ENCODE measurements around the gene PRUNE1. TPM values are rescaled to one million over a fixed set of nuclear protein-coding genes. Genes with fewer than 3 reads are reported as not detected.

PRUNE1 gene
- polyA plus RNA-seq, 2 of the 4 experiments (the other 2 are of a cell fraction), result 11.9 to 27.5 TPM

DNA sequence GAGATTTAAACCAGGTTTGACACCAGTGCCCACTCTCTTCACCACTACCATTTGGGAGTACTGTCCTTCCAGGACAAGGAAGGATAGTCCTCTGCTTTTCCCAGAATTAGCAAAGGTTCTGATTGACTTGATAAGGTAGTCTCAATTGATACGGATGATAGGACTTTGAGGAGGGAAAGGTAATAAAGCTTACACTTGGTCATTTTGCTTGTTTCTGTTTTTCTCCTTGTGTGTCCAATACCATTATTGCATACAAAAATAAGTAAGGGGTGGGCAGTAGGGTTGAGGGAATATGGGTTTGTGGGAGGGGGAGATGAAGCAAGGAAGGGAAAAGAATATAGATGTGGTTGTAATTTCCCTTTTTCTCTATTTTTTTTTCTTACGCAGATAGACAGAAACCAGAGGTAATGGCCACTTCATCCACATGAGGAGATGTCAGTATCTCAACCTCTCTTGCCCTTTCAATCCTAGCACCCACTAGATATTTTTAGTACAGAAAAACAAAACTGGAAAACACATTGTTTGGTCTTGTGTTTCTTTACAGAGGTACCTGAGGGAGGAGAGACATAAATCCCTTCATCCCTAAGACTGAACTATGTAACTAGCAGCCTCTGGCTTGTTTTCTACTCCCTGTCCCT lies 41.9 kb downstream of the PRUNE1 start:
- 96% methylated on average over 2 of the region's 2 CpGs for WGBS (ENCODE audit: missing lambda C conversion rate)
- Histone ChIP-seq H3K4me3 (no peak overlapping the region), H3K9me3 (no peaks in the 10 kb centered on the region), H3K4me1 (peaks cover 16% of the 10 kb centered on the region), H3K4me2 (peak overlapping the region; percentile 95), H3K27ac (no peak overlapping the region)
- FAIRE-seq (no peak), ATAC-seq (no peak), DNase-seq (ENCODE audit: low read depth in 1 of 2, low spot score in 1 of 2) (no peak)
- CTCF ChIA-PET, result interaction anchor here (0.8 to 7.8 kb wide), 7 partner anchors 8 to 55 kb away, joined by 4 to 62 read pairs (median 7); partner anchors contain the start of genes CDC42SE1, GABPB2, MINDY1 and MLLT11
- POLR2A ChIA-PET, result interaction anchor here (1.0 to 1.5 kb wide), 3 partner anchors 9 to 12 kb away, joined by 4 to 6 read pairs (median 5); partner anchors contain the start of genes CDC42SE1 and MLLT11
- TF ChIP-seq, protein P1, sequence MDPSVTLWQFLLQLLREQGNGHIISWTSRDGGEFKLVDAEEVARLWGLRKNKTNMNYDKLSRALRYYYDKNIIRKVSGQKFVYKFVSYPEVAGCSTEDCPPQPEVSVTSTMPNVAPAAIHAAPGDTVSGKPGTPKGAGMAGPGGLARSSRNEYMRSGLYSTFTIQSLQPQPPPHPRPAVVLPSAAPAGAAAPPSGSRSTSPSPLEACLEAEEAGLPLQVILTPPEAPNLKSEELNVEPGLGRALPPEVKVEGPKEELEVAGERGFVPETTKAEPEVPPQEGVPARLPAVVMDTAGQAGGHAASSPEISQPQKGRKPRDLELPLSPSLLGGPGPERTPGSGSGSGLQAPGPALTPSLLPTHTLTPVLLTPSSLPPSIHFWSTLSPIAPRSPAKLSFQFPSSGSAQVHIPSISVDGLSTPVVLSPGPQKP (IDR thresholded peaks at IDR 0.05; ENCODE audit: low read depth, low read length), result no peak
- TF ChIP-seq EP300 (IDR thresholded peaks at IDR 0.05) (no peak), JUN (IDR thresholded peaks at IDR 0.05) (0 out of 5 replicates have a peak, but pooled peaks of 1 of the 2 experiments have one; percentile 6)

DNA sequence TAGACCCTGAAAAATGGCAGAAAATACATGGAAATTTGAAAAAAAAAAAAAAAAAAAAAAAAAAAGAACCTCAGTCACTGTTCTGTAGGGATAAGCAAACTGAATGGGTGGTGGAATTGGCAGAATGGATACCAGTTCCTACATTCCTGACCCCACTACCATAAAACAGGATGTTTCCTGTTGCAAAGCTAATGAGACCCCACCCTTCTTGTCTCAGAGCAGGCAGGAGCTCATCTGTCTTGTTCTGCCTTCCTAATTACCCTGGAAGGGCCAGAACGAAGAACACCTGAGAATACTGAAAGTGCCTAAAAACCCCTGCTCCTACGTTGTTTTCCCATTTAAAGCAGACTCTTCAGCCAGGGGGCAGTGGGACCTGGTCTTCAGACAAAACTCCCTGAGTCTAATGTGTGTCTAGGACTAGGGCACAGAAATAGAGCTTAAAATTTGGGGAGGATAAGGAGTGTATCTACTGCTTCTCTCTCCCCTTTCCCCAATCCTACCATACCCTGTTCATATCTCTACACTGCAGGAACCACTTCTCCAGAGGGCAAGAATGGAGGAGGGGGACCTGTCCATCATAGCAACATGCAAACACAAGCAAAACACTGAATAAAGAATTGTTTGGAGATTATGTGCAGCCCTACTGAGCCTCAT lies 43.2 kb downstream of the PRUNE1 start:
- 84% methylated on average over 2 of the region's 2 CpGs for WGBS (ENCODE audit: missing lambda C conversion rate)
- TF ChIP-seq SREBF2 (IDR thresholded peaks at IDR 0.05), result no peak
- no peak overlapping the region for H3K4me3 ChIP-seq
- peaks cover 27% of the 10 kb centered on the region for H3K4me1 ChIP-seq
- POLR2A ChIA-PET, result interaction anchor here (0.6 to 1.2 kb wide), 3 partner anchors 8 to 20 kb away, joined by 4 to 7 read pairs (median 4); partner anchors contain the start of genes CDC42SE1 and MLLT11
- ATAC-seq (no peak), FAIRE-seq (no peak), DNase-seq (ENCODE audit: low read depth in 1 of 2, low spot score in 1 of 2) (no peak)
- H3K4me2 ChIP-seq, result no peak overlapping the region
- CTCF ChIA-PET, result interaction anchor here (0.6 to 7.8 kb wide), 5 partner anchors 11 to 120 kb away, joined by 3 to 62 read pairs (median 3); partner anchors contain the start of gene GABPB2
- H3K9me3 ChIP-seq, result no peaks in the 10 kb centered on the region
- no peak overlapping the region for H3K27ac ChIP-seq

DNA sequence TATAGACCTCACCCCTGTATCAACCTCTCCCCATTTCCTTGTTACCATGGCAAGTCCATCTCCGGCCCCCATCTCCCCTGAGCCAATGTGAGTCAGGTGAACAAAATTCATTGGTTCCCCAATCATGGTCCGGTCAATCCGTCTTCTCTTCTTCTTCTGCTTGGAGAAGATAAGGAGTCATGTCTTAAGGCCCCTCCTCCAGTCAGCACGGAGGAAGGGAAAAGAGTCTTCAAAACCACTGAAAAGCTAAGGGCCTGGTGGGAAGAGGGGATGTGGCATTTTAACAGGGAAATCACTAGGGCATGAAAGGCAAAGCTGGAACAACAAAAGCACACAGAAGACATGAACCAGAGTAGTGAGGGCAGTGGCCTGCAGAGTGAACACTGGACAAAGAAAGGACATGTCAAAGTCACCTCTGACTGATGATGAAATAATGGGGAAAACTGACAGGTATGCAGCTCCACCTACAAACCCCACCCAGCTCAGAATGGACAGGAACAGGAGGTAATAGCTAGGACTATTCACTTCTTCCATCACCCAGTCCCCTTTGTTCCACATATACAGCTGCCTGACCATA lies 46.8 kb downstream of the PRUNE1 start:
- Histone ChIP-seq H3K4me1 (peaks cover 31% of the 10 kb centered on the region), H3K4me3 (no peak overlapping the region), H3K4me2 (no peak overlapping the region), H3K27ac (no peak overlapping the region), H3K9me3 (no peaks in the 10 kb centered on the region)
- FAIRE-seq, result no peak
- DNase-seq (ENCODE audit: low read depth in 1 of 2, low spot score in 1 of 2), result no peak
- ChIA-PET CTCF (interaction anchor here (1.2 to 2.3 kb wide), 5 partner anchors 8 to 54 kb away, joined by 3 to 7 read pairs (median 3); partner anchors contain the start of genes C1orf56 and GABPB2), POLR2A (no interaction called here)
- 95% methylated on average over 4 of the region's 4 CpGs for WGBS (ENCODE audit: missing lambda C conversion rate)
- TF ChIP-seq ZC3H11A (IDR thresholded peaks at IDR 0.05) (no peak), HOXA7 (CRISPR knock-in tag; IDR thresholded peaks at IDR 0.05) (no peak), TP53 (CRISPR knock-in tag; IDR thresholded peaks at IDR 0.05) (no peak), ZFP36 (IDR thresholded peaks at IDR 0.05; ENCODE audit: borderline replicate concordance, partially characterized antibody) (no peak)
- ATAC-seq, result no peak

DNA sequence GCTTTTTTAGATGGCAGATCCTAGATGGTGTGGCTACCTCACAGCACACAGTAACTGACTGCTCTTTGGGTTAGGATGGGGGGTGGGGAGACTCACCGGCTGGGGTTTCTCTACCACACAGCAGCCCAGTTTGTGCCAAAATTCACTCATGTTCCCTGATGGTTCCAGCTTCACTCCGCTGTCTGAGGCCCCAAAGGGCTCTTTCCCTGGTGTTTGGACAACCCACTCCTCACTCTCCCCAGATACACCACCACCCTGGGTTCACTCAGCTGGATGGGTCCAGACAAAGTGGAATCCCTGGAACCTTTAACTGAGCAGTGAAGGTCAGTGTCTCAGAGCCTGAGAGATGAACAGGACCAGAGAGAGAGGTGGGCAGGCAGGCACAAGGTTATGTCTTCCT lies 47.3 kb downstream of the PRUNE1 start:
- no peak overlapping the region for H3K4me2 ChIP-seq
- H3K27ac ChIP-seq, result peak overlapping the region in 1 of 2 experiments; percentile 18; a peak in 1 of 6 replicates

More for the DNA sequence above, 47.3 kb downstream of the PRUNE1 start:
- H3K4me1 ChIP-seq, result peaks cover 29% of the 10 kb centered on the region
- CTCF ChIA-PET, result interaction anchor here (1.2 to 2.3 kb wide), 5 partner anchors 8 to 54 kb away, joined by 3 to 7 read pairs (median 3); partner anchors contain the start of genes C1orf56 and GABPB2
- FAIRE-seq, result no peak
- TF ChIP-seq HOXB13 (CRISPR knock-in tag; IDR thresholded peaks at IDR 0.05; ENCODE audit: low read depth) (no peak), ZSCAN20 (CRISPR knock-in tag; IDR thresholded peaks at IDR 0.05) (no peak), NR3C1 (IDR thresholded peaks at IDR 0.05) (no peak), MYC (IDR thresholded peaks at IDR 0.05; ENCODE audit: borderline replicate concordance, low read length) (no peak), POLR2A (IDR thresholded peaks at IDR 0.05; ENCODE audit: low read length) (no peak), HEYL (CRISPR knock-in tag; IDR thresholded peaks at IDR 0.05) (no peak), FOSB (CRISPR knock-in tag; IDR thresholded peaks at IDR 0.05) (no peak), HDAC2 (IDR thresholded peaks at IDR 0.05) (no peak), HOXA7 (CRISPR knock-in tag; IDR thresholded peaks at IDR 0.05) (no peak), ZFP36 (IDR thresholded peaks at IDR 0.05; ENCODE audit: borderline replicate concordance, partially characterized antibody) (no peak), CEBPB (IDR thresholded peaks at IDR 0.05) (no peak), PHF8 (IDR thresholded peaks at IDR 0.05; ENCODE audit: borderline replicate concordance, low read depth) (no peak), RARB (CRISPR knock-in tag; IDR thresholded peaks at IDR 0.05) (no peak)
- TF ChIP-seq, protein P2, sequence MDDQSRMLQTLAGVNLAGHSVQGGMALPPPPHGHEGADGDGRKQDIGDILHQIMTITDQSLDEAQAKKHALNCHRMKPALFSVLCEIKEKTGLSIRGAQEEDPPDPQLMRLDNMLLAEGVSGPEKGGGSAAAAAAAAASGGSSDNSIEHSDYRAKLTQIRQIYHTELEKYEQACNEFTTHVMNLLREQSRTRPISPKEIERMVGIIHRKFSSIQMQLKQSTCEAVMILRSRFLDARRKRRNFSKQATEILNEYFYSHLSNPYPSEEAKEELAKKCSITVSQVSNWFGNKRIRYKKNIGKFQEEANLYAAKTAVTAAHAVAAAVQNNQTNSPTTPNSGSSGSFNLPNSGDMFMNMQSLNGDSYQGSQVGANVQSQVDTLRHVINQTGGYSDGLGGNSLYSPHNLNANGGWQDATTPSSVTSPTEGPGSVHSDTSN (IDR thresholded peaks at IDR 0.05), result no peak
- ATAC-seq, result no peak
- no peak for DNase-seq (ENCODE audit: low read depth in 1 of 2, low spot score in 1 of 2)
- WGBS (ENCODE audit: missing lambda C conversion rate), result 94% methylated on average over 1 of the region's 2 CpGs
- POLR2A ChIA-PET, result no interaction called here
- no peaks in the 10 kb centered on the region for H3K9me3 ChIP-seq
- H3K4me3 ChIP-seq, result no peak overlapping the region
